ENCODE measurements around the gene LRRTM4. TPM values are rescaled to one million over a fixed set of nuclear protein-coding genes. Genes with fewer than 3 reads are reported as not detected.

The LRRTM4 gene
- total and polyA plus RNA-seq, 2 donors (not counting 1 experiment from before 2014, with no cell fraction given) = not detected

GRCh38 chr2:76813084-76813483, 709.1 kb downstream of the LRRTM4 start:
- WGBS (ENCODE audit: insufficient coverage) = no CpG with 5 or more reads among the region's 1 CpG

GRCh38 chr2:76812156-76812555, 710.0 kb downstream of the LRRTM4 start:
- Histone ChIP-seq H3K4me2 (replicated peaks; ENCODE audit: low read depth, low read length, poor library complexity, severe bottlenecking) (no peak overlapping the region), H3K79me2 (ENCODE audit: control insufficient read depth, insufficient read depth, low read length) (no peaks in the 10 kb centered on the region), H3K9me3 (ENCODE audit: control extremely low read depth in 1 of 3, control insufficient read depth in 2 of 3, insufficient read depth in 1 of 3, low read length in 2 of 3) (no peaks in the 10 kb centered on the region), H3K36me3 (replicated peaks in 1 of 2; ENCODE audit: control extremely low read depth in 1 of 2, control insufficient read depth in 1 of 2, extremely low read depth in 1 of 2, insufficient read depth in 2 of 2, low read length in 1 of 2) (no peaks in the 10 kb centered on the region), H3K9ac (ENCODE audit: low read length) (no peak overlapping the region), H4K20me1 (ENCODE audit: control insufficient read depth, insufficient read depth, low read length, poor library complexity, severe bottlenecking) (no peaks in the 10 kb centered on the region), H3K27me3 (replicated peaks in 1 of 4; ENCODE audit: control extremely low read depth in 1 of 4, control insufficient read depth in 3 of 4, insufficient read depth in 4 of 4, low read length in 3 of 4) (no peaks in the 10 kb centered on the region), H3K27ac (ENCODE audit: low read length in 2 of 2) (no peak overlapping the region), H3K4me3 (ENCODE audit: control extremely low read depth in 1 of 5, extremely low read depth in 1 of 5, insufficient read depth in 1 of 5, low read depth in 2 of 5, low read length in 4 of 5) (no peak overlapping the region), H2AFZ (ENCODE audit: insufficient read depth, low read depth, low read length, poor library complexity, severe bottlenecking) (no peak overlapping the region), H3K4me1 (ENCODE audit: control insufficient read depth in 2 of 2, insufficient read depth in 2 of 2, low read length in 2 of 2) (no peaks in the 10 kb centered on the region)
- no peak for DNase-seq
- ChIA-PET CTCF (no interaction called here), POLR2A (no interaction called here)
- Mint-ChIP-seq H3K4me1 (no peaks in the 10 kb centered on the region), H3K27ac (no peak overlapping the region), H3K9me3 (ENCODE audit: insufficient read depth) (no peaks in the 10 kb centered on the region), H3K27me3 (no peaks in the 10 kb centered on the region), H3K4me3 (no peak overlapping the region)
- no peak for TF ChIP-seq CTCF (IDR thresholded peaks at IDR 0.05)
- TF ChIP-seq EZH2 (IDR thresholded peaks at IDR 0.05; ENCODE audit: borderline replicate concordance, insufficient read depth, low read depth, low read length, poor library complexity, severe bottlenecking) = no peak
- ATAC-seq (ENCODE audit: low read depth) = no peak
- intact Hi-C loops (cut with micrococcal nuclease) = no loop called here

More at GRCh38 chr2:76813084-76813483, 709.1 kb downstream of the LRRTM4 start:
- Histone ChIP-seq H3K4me2 (replicated peaks; ENCODE audit: low read depth, low read length, poor library complexity, severe bottlenecking) (no peak overlapping the region), H3K4me1 (ENCODE audit: control insufficient read depth in 2 of 2, insufficient read depth in 2 of 2, low read length in 2 of 2) (no peaks in the 10 kb centered on the region), H3K27me3 (replicated peaks in 1 of 4; ENCODE audit: control extremely low read depth in 1 of 4, control insufficient read depth in 3 of 4, insufficient read depth in 4 of 4, low read length in 3 of 4) (no peaks in the 10 kb centered on the region), H3K9ac (ENCODE audit: low read length) (no peak overlapping the region), H3K79me2 (ENCODE audit: control insufficient read depth, insufficient read depth, low read length) (no peaks in the 10 kb centered on the region), H4K20me1 (ENCODE audit: control insufficient read depth, insufficient read depth, low read length, poor library complexity, severe bottlenecking) (no peaks in the 10 kb centered on the region), H2AFZ (ENCODE audit: insufficient read depth, low read depth, low read length, poor library complexity, severe bottlenecking) (no peak overlapping the region), H3K9me3 (ENCODE audit: control extremely low read depth in 1 of 3, control insufficient read depth in 2 of 3, insufficient read depth in 1 of 3, low read length in 2 of 3) (no peaks in the 10 kb centered on the region), H3K27ac (ENCODE audit: low read length in 2 of 2) (no peak overlapping the region), H3K36me3 (replicated peaks in 1 of 2; ENCODE audit: control extremely low read depth in 1 of 2, control insufficient read depth in 1 of 2, extremely low read depth in 1 of 2, insufficient read depth in 2 of 2, low read length in 1 of 2) (no peaks in the 10 kb centered on the region), H3K4me3 (ENCODE audit: control extremely low read depth in 1 of 5, extremely low read depth in 1 of 5, insufficient read depth in 1 of 5, low read depth in 2 of 5, low read length in 4 of 5) (no peak overlapping the region)
- DNase-seq (no peak), ATAC-seq (ENCODE audit: low read depth) (no peak)
- Mint-ChIP-seq H3K9me3 (ENCODE audit: insufficient read depth) (no peaks in the 10 kb centered on the region), H3K27ac (no peak overlapping the region), H3K27me3 (no peaks in the 10 kb centered on the region), H3K4me1 (no peaks in the 10 kb centered on the region), H3K4me3 (no peak overlapping the region)
- TF ChIP-seq EZH2 (IDR thresholded peaks at IDR 0.05; ENCODE audit: borderline replicate concordance, insufficient read depth, low read depth, low read length, poor library complexity, severe bottlenecking) (no peak), CTCF (IDR thresholded peaks at IDR 0.05) (no peak)
- intact Hi-C loops (cut with micrococcal nuclease) = no loop called here
- ChIA-PET CTCF (no interaction called here), POLR2A (no interaction called here)
